DOHH2 (cell line): Measurements from ENCODE around the gene RHOD.

Experiments
- EZH2phosphoT487 ChIP-seq: fragments of 200-600 bp; sonication (generic); IDR thresholded peaks from 2 replicates; pipeline ENCODE4 v1.6.1; 2017; ENCODE audit warnings: borderline replicate concordance, mild to moderate bottlenecking, antibody characterized with exemption, low read length, moderate library complexity, mixed read lengths
- TF ChIP-seq, protein P1 (sequence below): fragments of 200-600 bp; sonication (generic); IDR thresholded peaks from one replicate; pipeline ENCODE4 v1.5.1; 2014; ENCODE audit warnings: antibody characterized with exemption, mild to moderate bottlenecking, low read depth, low read length; ENCODE audit not compliant: poor library complexity, severe bottlenecking

DNA sequence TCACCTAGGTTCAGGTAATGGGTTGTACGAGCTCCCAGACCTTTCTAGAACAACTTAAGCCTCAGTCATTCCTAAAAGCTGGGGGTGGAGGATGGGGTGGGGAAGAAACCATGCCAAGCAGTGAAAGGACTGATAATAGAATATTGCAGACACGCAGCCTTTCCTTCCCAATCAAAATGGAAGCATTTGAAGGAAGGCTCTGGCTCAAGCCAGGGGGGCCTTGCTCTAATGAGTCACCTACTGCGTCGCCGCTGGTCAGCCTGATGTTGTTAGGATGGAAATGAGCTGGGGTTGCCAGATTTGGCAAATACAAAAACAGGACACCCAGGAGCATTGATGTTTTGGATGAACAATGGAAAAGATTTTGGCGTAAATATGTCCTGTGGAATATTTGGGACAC is 27.5 kb upstream of the RHOD start:
- TF ChIP-seq, protein P1, sequence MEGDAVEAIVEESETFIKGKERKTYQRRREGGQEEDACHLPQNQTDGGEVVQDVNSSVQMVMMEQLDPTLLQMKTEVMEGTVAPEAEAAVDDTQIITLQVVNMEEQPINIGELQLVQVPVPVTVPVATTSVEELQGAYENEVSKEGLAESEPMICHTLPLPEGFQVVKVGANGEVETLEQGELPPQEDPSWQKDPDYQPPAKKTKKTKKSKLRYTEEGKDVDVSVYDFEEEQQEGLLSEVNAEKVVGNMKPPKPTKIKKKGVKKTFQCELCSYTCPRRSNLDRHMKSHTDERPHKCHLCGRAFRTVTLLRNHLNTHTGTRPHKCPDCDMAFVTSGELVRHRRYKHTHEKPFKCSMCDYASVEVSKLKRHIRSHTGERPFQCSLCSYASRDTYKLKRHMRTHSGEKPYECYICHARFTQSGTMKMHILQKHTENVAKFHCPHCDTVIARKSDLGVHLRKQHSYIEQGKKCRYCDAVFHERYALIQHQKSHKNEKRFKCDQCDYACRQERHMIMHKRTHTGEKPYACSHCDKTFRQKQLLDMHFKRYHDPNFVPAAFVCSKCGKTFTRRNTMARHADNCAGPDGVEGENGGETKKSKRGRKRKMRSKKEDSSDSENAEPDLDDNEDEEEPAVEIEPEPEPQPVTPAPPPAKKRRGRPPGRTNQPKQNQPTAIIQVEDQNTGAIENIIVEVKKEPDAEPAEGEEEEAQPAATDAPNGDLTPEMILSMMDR = no peak
- no peak for TF ChIP-seq EZH2phosphoT487
